ENCODE results near the gene GALNT18. TPM values are rescaled to one million over a fixed set of nuclear protein-coding genes. Genes with fewer than 3 reads are reported as not detected.

Gene GALNT18
- total RNA-seq, 2 experiments from 2014 or later: not detected

GRCh38 chr11:11589437-11589836 lies 32.4 kb downstream of the GALNT18 start:
- H3K9me2 ChIP-seq (ENCODE audit: insufficient read depth, low read length): no peaks in the 10 kb centered on the region
- no peak overlapping the region for H3K4me2 ChIP-seq (ENCODE audit: low read length)
- POLR2A ChIA-PET: no interaction called here
- TF ChIP-seq EZH2phosphoT487 (IDR thresholded peaks at IDR 0.05; ENCODE audit: borderline replicate concordance, low read depth, low read length): no peak
- no peak for TF ChIP-seq CTCF (conservative IDR thresholded peaks at IDR 0.05; ENCODE audit: low read length)
- no peak for DNase-seq (ENCODE audit: low spot score)
- no peaks in the 10 kb centered on the region for H4K20me1 ChIP-seq (ENCODE audit: insufficient read depth, low read length)
- no peaks in the 10 kb centered on the region for H3K4me1 ChIP-seq (ENCODE audit: insufficient read depth, low read length, poor library complexity, severe bottlenecking)
- no peaks in the 10 kb centered on the region for H3K79me2 ChIP-seq (ENCODE audit: insufficient read depth, low read depth, low read length)
- no peak overlapping the region for H2AFZ ChIP-seq (ENCODE audit: low read length)
- no peaks in the 10 kb centered on the region for H3K9me3 ChIP-seq (ENCODE audit: low read length)
- no peak overlapping the region for H3K4me3 ChIP-seq (ENCODE audit: low read depth, low read length, poor library complexity, severe bottlenecking)
- no TSS peak for BruUV-seq (replicated peaks)
- intact Hi-C loops (cut with micrococcal nuclease; ENCODE audit: unreplicated experiment): no loop called here
- H3K36me3 ChIP-seq (ENCODE audit: insufficient read depth, low read length): no peaks in the 10 kb centered on the region
- CTCF ChIA-PET (ENCODE audit: unreplicated experiment): interaction anchor here (0.6 kb wide), 1 partner anchor 1402 kb away, joined by 3 read pairs; no protein-coding TSS in a partner anchor
- no peak overlapping the region for H3K27ac ChIP-seq (ENCODE audit: low read depth, low read length, poor library complexity, severe bottlenecking)

- H3K4me2 ChIP-seq (ENCODE audit: low read length): no peak overlapping the region
- no peak for TF ChIP-seq CTCF (conservative IDR thresholded peaks at IDR 0.05; ENCODE audit: low read length)
- no peak for TF ChIP-seq EZH2phosphoT487 (IDR thresholded peaks at IDR 0.05; ENCODE audit: borderline replicate concordance, low read depth, low read length)
- CTCF ChIA-PET (ENCODE audit: unreplicated experiment): interaction anchor here (0.6 kb wide), 1 partner anchor 1402 kb away, joined by 3 read pairs; no protein-coding TSS in a partner anchor
These were observed 32.9 kb downstream of the GALNT18 start for GRCh38 chr11:11588891-11589290.

DNA sequence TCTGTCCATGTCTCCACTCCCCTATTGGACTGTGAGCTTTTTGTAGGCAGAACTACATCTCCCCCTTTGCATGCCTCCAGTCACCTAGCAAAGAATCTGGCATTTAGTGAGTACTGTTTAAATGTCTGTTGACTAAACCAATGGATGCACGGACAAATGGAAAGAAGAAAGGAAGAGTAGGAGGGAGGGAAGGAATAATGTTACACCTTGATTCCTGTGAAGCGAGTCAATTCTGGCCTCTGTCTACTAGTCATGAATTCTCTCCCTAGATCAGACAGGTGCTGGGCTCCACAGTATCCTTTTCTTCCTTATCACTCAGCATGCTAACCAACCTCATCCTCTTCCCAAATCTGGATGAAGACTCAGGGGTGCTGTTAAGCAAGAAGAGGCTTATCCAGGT lies 33.6 kb downstream of the GALNT18 start:
- POLR2A ChIA-PET: no interaction called here
- no TSS peak for BruUV-seq (replicated peaks)
- CTCF ChIA-PET (ENCODE audit: unreplicated experiment): no interaction called here

More at GRCh38 chr11:11588891-11589290, 32.9 kb downstream of the GALNT18 start:
- no TSS peak for BruUV-seq (replicated peaks)
- Histone ChIP-seq H3K27ac (ENCODE audit: low read depth, low read length, poor library complexity, severe bottlenecking) (no peak overlapping the region), H3K9me2 (ENCODE audit: insufficient read depth, low read length) (no peaks in the 10 kb centered on the region), H4K20me1 (ENCODE audit: insufficient read depth, low read length) (no peaks in the 10 kb centered on the region), H3K36me3 (ENCODE audit: insufficient read depth, low read length) (no peaks in the 10 kb centered on the region), H3K4me3 (ENCODE audit: low read depth, low read length, poor library complexity, severe bottlenecking) (no peak overlapping the region), H3K4me1 (ENCODE audit: insufficient read depth, low read length, poor library complexity, severe bottlenecking) (no peaks in the 10 kb centered on the region), H3K79me2 (ENCODE audit: insufficient read depth, low read depth, low read length) (no peaks in the 10 kb centered on the region), H2AFZ (ENCODE audit: low read length) (no peak overlapping the region), H3K9me3 (ENCODE audit: low read length) (no peaks in the 10 kb centered on the region)
- intact Hi-C loops (cut with micrococcal nuclease; ENCODE audit: unreplicated experiment): no loop called here
- POLR2A ChIA-PET: no interaction called here
- DNase-seq (ENCODE audit: low spot score): no peak

More for the DNA sequence above, 33.6 kb downstream of the GALNT18 start:
- no peaks in the 10 kb centered on the region for H3K9me2 ChIP-seq (ENCODE audit: insufficient read depth, low read length)
- H4K20me1 ChIP-seq (ENCODE audit: insufficient read depth, low read length): no peaks in the 10 kb centered on the region
- no peak overlapping the region for H3K4me2 ChIP-seq (ENCODE audit: low read length)
- TF ChIP-seq EZH2phosphoT487 (IDR thresholded peaks at IDR 0.05; ENCODE audit: borderline replicate concordance, low read depth, low read length) (no peak), CTCF (conservative IDR thresholded peaks at IDR 0.05; ENCODE audit: low read length) (no peak)
- no peak overlapping the region for H3K4me3 ChIP-seq (ENCODE audit: low read depth, low read length, poor library complexity, severe bottlenecking)
- no peak overlapping the region for H2AFZ ChIP-seq (ENCODE audit: low read length)
- no peak overlapping the region for H3K27ac ChIP-seq (ENCODE audit: low read depth, low read length, poor library complexity, severe bottlenecking)
- no peaks in the 10 kb centered on the region for H3K4me1 ChIP-seq (ENCODE audit: insufficient read depth, low read length, poor library complexity, severe bottlenecking)
- no peak for DNase-seq (ENCODE audit: low spot score)
- H3K36me3 ChIP-seq (ENCODE audit: insufficient read depth, low read length): no peaks in the 10 kb centered on the region
- intact Hi-C loops (cut with micrococcal nuclease; ENCODE audit: unreplicated experiment): no loop called here
- H3K79me2 ChIP-seq (ENCODE audit: insufficient read depth, low read depth, low read length): no peaks in the 10 kb centered on the region
- no peaks in the 10 kb centered on the region for H3K9me3 ChIP-seq (ENCODE audit: low read length)

All from OCI-LY7 (cell line).